Hematopoietic multipotent progenitor cell treated with erythropoietin and hydrocortisone succinate and interleukin-3 and kit ligand, for 8 days (in vitro differentiated cells): ENCODE measurements around the gene DENND4A.
A peak's percentile ranks its signal among the peaks of the same experiment; 100 is the strongest.

Source experiments
- DNase-seq: peaks from one replicate; pipeline ENCODE4 v3.0.0-alpha.2; 2015

Gene DENND4A

GRCh38 chr15:65660927-65661326 is 131.2 kb downstream of the DENND4A start:
- no peak for DNase-seq

- DNase-seq = no peak
Observed at GRCh38 chr15:65659502-65660052, 132.5 kb downstream of the DENND4A start.

- no peak for DNase-seq
Observed at GRCh38 chr15:65655457-65655856, 136.6 kb downstream of the DENND4A start.

- no peak for DNase-seq
Observed at GRCh38 chr15:65655026-65655425, 137.1 kb downstream of the DENND4A start.

- no peak for DNase-seq
Observed at GRCh38 chr15:65653801-65654521, 138.1 kb downstream of the DENND4A start.

- no peak for DNase-seq
Observed at GRCh38 chr15:65653341-65653740, 138.8 kb downstream of the DENND4A start.

GRCh38 chr15:65651831-65652749 is 140.0 kb downstream of the DENND4A start:
- DNase-seq = no peak

- no peak for DNase-seq
Observed at GRCh38 chr15:65651042-65651322, 141.1 kb downstream of the DENND4A start.

- no peak for DNase-seq
Observed at GRCh38 chr15:65650312-65651041, 141.6 kb downstream of the DENND4A start.

- no peak for DNase-seq
Observed at GRCh38 chr15:65646486-65646885, 145.6 kb downstream of the DENND4A start.

GRCh38 chr15:65645392-65645791 is 146.7 kb downstream of the DENND4A start:
- no peak for DNase-seq

GRCh38 chr15:65644282-65644681 is 147.8 kb downstream of the DENND4A start:
- no peak for DNase-seq

GRCh38 chr15:65642594-65642993 is 149.5 kb downstream of the DENND4A start:
- DNase-seq = no peak

GRCh38 chr15:65641768-65642475 is 150.2 kb downstream of the DENND4A start:
- DNase-seq = no peak

GRCh38 chr15:65639509-65639908 is 152.6 kb downstream of the DENND4A start:
- no peak for DNase-seq

GRCh38 chr15:65638681-65639089 is 153.4 kb downstream of the DENND4A start:
- DNase-seq = peak; percentile 85

- no peak for DNase-seq
Observed at GRCh38 chr15:65638109-65638508, 154.0 kb downstream of the DENND4A start.

- no peak for DNase-seq
Observed at GRCh38 chr15:65634356-65634755, 157.7 kb downstream of the DENND4A start.

- no peak for DNase-seq
Observed at GRCh38 chr15:65633752-65634151, 158.3 kb downstream of the DENND4A start.

GRCh38 chr15:65632780-65633375 is 159.2 kb downstream of the DENND4A start:
- DNase-seq = no peak

GRCh38 chr15:65631503-65631902 is 160.6 kb downstream of the DENND4A start:
- DNase-seq = no peak

GRCh38 chr15:65630760-65631159 is 161.3 kb downstream of the DENND4A start:
- no peak for DNase-seq
